Activated T-cell treated with anti-CD3 and anti-CD28 coated beads, Interleukin-2, amount 50 U/mL, for 4 hours (primary cell): Measurements from ENCODE around the gene ETS2. TPM values are rescaled to one million over a fixed set of nuclear protein-coding genes. Genes with fewer than 3 reads are reported as not detected.

Experiments
- ATAC-seq, 2 donors: fragments of 200-7000 bp; cut with Tn5 transposase; one replicate each; pipeline ENCODE4 v1.10.0; 2021
- DNase-seq: peaks from one replicate; pipeline ENCODE4 v3.0.0-alpha.2; 2020
- H3K27me3 Mint-ChIP-seq: one replicate; pipeline ENCODE4 v1.8.0; 2021; ENCODE audit warnings: low read depth, mixed read lengths
- H3K36me3 Mint-ChIP-seq: one replicate; pipeline ENCODE4 v1.8.0; 2022; ENCODE audit warnings: mixed read lengths; ENCODE audit not compliant: insufficient read depth
- H3K4me1 Mint-ChIP-seq: one replicate; pipeline ENCODE4 v1.8.0; 2021; ENCODE audit warnings: low read depth, mixed read lengths
- H3K4me3 Mint-ChIP-seq: one replicate; pipeline ENCODE4 v1.8.0; 2021; ENCODE audit warnings: mild to moderate bottlenecking, moderate library complexity, mixed read lengths
- H3K9me3 Mint-ChIP-seq: one replicate; pipeline ENCODE4 v1.8.0; 2021; ENCODE audit warnings: mixed read lengths
- total RNA-seq, 3 donors: library from RNA; stranded (reverse); gene quantifications; one replicate each; pipeline ENCODE4 v1.2.1, GENCODE V29; 2021

Gene ETS2
- total RNA-seq, 3 donors from 2014 or later: 44.2 to 50.4 (median 48.3) TPM

GRCh38 chr21:38813143-38813542 lies 7.4 kb downstream of the ETS2 start:
- Mint-ChIP-seq H3K36me3 (peaks cover 60% of the 10 kb centered on the region), H3K4me3 (no peak overlapping the region), H3K4me1 (peaks cover 19% of the 10 kb centered on the region), H3K9me3 (no peaks in the 10 kb centered on the region), H3K27me3 (no peaks in the 10 kb centered on the region)
- DNase-seq (no peak), ATAC-seq (no peak)

- peaks cover 15% of the 10 kb centered on the region for H3K4me1 Mint-ChIP-seq
Measured at GRCh38 chr21:38813547-38813946, 7.8 kb downstream of the ETS2 start.

GRCh38 chr21:38814126-38815059 lies 8.7 kb downstream of the ETS2 start:
- Mint-ChIP-seq H3K27me3 (no peaks in the 10 kb centered on the region), H3K4me3 (no peak overlapping the region), H3K9me3 (peaks cover 4% of the 10 kb centered on the region), H3K36me3 (peaks cover 69% of the 10 kb centered on the region), H3K4me1 (peaks cover 15% of the 10 kb centered on the region)
- no peak for DNase-seq
- ATAC-seq: no peak

More at GRCh38 chr21:38813547-38813946, 7.8 kb downstream of the ETS2 start:
- Mint-ChIP-seq H3K9me3 (no peaks in the 10 kb centered on the region), H3K36me3 (peaks cover 61% of the 10 kb centered on the region), H3K4me3 (no peak overlapping the region), H3K27me3 (no peaks in the 10 kb centered on the region)
- DNase-seq: no peak
- no peak for ATAC-seq

DNA sequence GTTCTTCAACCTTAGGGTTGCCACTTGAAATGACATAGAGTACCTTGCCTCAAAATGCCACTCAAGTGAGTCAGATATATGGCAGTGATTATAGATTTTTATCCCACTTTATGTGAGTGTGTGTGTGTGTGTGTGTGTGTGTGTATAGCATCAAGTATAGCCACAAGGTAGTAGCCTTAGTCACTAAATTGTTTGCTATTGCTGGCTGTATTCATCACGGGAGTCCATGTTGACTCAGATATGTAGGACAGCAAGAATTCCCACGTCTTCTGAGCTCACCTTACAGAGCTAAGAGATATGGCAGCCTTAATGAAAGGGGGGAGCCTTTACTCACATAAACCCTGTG lies 9.3 kb downstream of the ETS2 start:
- Mint-ChIP-seq H3K4me3 (no peak overlapping the region), H3K27me3 (no peaks in the 10 kb centered on the region), H3K36me3 (peaks cover 75% of the 10 kb centered on the region), H3K4me1 (peaks cover 15% of the 10 kb centered on the region), H3K9me3 (peaks cover 4% of the 10 kb centered on the region)
- no peak for ATAC-seq
- no peak for DNase-seq

GRCh38 chr21:38816400-38816977 lies 10.8 kb downstream of the ETS2 start:
- Mint-ChIP-seq H3K4me1 (peaks cover 3% of the 10 kb centered on the region), H3K4me3 (no peak overlapping the region), H3K36me3 (peaks cover 76% of the 10 kb centered on the region), H3K9me3 (peaks cover 4% of the 10 kb centered on the region), H3K27me3 (no peaks in the 10 kb centered on the region)
- no peak for ATAC-seq
- DNase-seq: no peak

DNA sequence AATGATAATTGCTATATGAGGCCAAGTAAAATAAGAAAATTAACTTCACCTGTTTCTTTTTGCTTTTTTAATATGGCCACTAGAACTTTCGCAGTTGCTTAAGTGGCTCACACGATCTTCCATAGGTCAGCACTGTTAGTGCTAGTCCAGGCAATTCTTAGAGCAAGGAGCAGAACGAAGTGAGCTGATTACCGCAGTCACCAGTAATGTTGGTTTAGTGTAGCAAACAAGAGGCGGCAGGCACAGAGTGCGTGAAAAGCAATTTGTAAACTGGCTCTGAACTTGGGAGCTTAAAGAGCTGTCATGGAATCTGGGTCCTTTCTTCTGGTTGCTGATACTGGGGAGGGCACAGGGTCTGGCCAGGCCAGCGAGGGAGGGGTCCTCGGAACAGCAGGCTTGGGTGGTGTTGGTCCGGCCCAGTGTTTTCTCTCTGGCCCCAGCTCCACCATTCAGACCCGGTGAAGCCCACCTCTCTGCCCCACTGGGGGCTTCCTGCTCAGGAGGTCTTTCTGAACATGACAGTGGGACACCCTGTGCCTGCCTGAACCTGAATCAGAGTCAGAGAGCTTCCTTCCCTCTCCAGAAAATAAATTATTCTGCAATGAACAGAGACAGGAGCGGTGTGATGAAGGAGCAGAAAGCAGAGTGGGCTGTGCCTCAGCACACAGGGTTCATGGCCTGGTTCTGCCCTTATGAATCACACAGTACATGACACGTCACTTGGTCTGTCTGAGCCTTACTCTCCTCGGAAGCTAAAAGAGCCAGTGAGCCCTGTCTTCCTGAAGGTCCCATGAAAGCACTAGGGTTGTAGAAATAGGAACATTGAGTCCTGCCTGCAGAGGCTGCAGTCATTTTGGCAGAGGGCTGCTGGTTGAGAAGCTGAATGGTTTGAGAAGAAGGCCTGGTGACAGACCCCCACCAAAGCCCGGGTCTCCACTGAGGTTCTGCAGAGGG lies 11.9 kb downstream of the ETS2 start:
- Mint-ChIP-seq H3K36me3 (peaks cover 84% of the 10 kb centered on the region), H3K9me3 (peaks cover 4% of the 10 kb centered on the region), H3K4me1 (no peaks in the 10 kb centered on the region), H3K4me3 (no peak overlapping the region), H3K27me3 (no peaks in the 10 kb centered on the region)
- ATAC-seq (no peak), DNase-seq (no peak)

DNA sequence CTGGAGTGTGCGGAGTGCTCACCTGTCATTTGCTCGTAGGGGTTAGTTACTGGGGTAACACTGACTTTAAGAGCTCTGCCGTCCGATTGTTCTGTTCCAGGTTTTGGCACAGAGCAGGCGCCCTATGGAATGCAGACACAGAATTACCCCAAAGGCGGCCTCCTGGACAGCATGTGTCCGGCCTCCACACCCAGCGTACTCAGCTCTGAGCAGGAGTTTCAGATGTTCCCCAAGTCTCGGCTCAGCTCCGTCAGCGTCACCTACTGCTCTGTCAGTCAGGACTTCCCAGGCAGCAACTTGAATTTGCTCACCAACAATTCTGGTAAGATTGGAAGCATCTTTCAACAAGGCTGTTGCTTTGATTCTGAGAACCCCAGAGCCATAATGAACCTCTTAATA lies 12.6 kb downstream of the ETS2 start:
- H3K27me3 Mint-ChIP-seq: no peaks in the 10 kb centered on the region
- no peak for DNase-seq
- peaks cover 4% of the 10 kb centered on the region for H3K9me3 Mint-ChIP-seq
- ATAC-seq: no peak
- no peaks in the 10 kb centered on the region for H3K4me1 Mint-ChIP-seq
- H3K4me3 Mint-ChIP-seq: no peak overlapping the region
- peaks cover 81% of the 10 kb centered on the region for H3K36me3 Mint-ChIP-seq

DNA sequence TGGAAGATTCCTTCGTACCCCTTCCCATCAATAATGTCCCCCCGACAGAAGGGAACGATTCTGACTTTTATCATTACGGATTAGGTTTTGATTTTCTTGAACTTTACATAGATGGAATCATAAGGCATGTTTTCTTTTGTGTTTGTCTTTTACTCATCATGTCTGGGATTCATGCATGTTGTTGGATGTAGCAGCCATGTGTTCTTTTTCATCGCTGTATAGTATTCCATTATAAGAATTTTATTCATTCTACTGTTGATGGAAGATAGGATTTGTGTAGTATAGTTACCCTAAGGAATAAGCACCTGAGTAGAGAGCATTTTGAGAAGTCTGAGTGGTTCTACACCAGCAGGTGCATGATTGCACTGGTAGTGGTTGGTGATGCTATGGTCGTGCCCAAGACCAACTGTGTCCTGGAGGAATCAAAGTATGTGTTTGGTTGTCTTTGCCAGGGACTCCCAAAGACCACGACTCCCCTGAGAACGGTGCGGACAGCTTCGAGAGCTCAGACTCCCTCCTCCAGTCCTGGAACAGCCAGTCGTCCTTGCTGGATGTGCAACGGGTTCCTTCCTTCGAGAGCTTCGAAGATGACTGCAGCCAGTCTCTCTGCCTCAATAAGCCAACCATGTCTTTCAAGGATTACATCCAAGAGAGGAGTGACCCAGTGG lies 13.5 kb downstream of the ETS2 start:
- H3K4me3 Mint-ChIP-seq: no peak overlapping the region
- DNase-seq (no peak), ATAC-seq (no peak)
- H3K9me3 Mint-ChIP-seq: peaks cover 4% of the 10 kb centered on the region
- no peaks in the 10 kb centered on the region for H3K27me3 Mint-ChIP-seq
- H3K36me3 Mint-ChIP-seq: peaks cover 84% of the 10 kb centered on the region
- H3K4me1 Mint-ChIP-seq: no peaks in the 10 kb centered on the region

GRCh38 chr21:38819719-38820159 lies 14.0 kb downstream of the ETS2 start:
- H3K9me3 Mint-ChIP-seq: peaks cover 4% of the 10 kb centered on the region
- H3K4me3 Mint-ChIP-seq: no peak overlapping the region
- no peaks in the 10 kb centered on the region for H3K4me1 Mint-ChIP-seq
- H3K36me3 Mint-ChIP-seq: peaks cover 81% of the 10 kb centered on the region
- DNase-seq: no peak
- no peaks in the 10 kb centered on the region for H3K27me3 Mint-ChIP-seq
- ATAC-seq: no peak

GRCh38 chr21:38820471-38821239 lies 14.9 kb downstream of the ETS2 start:
- H3K36me3 Mint-ChIP-seq: peaks cover 76% of the 10 kb centered on the region
- ATAC-seq: no peak
- DNase-seq: no peak
- H3K27me3 Mint-ChIP-seq: no peaks in the 10 kb centered on the region
- no peaks in the 10 kb centered on the region for H3K4me1 Mint-ChIP-seq
- peaks cover 4% of the 10 kb centered on the region for H3K9me3 Mint-ChIP-seq
- no peak overlapping the region for H3K4me3 Mint-ChIP-seq

DNA sequence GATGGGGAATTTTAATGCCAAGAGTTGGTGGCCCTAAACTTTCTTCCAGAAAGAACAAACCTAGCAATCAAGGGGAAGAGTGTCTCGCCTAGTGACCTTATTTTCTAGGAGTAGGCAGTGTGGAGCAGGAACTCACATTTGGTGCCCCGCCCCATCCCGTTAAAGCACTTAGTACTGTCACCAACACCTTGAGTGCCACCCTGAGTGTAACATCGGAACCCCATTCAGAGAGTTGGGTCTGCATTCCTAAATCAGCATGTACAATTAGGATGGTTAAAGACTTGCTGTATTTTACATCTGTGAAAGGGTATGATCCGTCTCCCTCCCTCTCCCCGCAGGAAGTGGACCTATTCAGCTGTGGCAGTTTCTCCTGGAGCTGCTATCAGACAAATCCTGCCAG lies 15.5 kb downstream of the ETS2 start:
- H3K9me3 Mint-ChIP-seq: peaks cover 4% of the 10 kb centered on the region
- H3K4me1 Mint-ChIP-seq: no peaks in the 10 kb centered on the region
- peaks cover 75% of the 10 kb centered on the region for H3K36me3 Mint-ChIP-seq
- H3K27me3 Mint-ChIP-seq: no peaks in the 10 kb centered on the region
- no peak overlapping the region for H3K4me3 Mint-ChIP-seq
- ATAC-seq (no peak), DNase-seq (no peak)

- peaks cover 67% of the 10 kb centered on the region for H3K36me3 Mint-ChIP-seq
- H3K4me1 Mint-ChIP-seq: no peaks in the 10 kb centered on the region
- no peak for ATAC-seq
- DNase-seq: no peak
- no peak overlapping the region for H3K4me3 Mint-ChIP-seq
- peaks cover 9% of the 10 kb centered on the region for H3K9me3 Mint-ChIP-seq
- H3K27me3 Mint-ChIP-seq: no peaks in the 10 kb centered on the region
Measured at GRCh38 chr21:38821959-38822682, 16.4 kb downstream of the ETS2 start.

DNA sequence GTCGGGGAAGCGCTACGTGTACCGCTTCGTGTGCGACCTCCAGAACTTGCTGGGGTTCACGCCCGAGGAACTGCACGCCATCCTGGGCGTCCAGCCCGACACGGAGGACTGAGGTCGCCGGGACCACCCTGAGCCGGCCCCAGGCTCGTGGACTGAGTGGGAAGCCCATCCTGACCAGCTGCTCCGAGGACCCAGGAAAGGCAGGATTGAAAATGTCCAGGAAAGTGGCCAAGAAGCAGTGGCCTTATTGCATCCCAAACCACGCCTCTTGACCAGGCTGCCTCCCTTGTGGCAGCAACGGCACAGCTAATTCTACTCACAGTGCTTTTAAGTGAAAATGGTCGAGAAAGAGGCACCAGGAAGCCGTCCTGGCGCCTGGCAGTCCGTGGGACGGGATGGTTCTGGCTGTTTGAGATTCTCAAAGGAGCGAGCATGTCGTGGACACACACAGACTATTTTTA lies 17.1 kb downstream of the ETS2 start:
- H3K9me3 Mint-ChIP-seq: peaks cover 12% of the 10 kb centered on the region
- H3K4me1 Mint-ChIP-seq: no peaks in the 10 kb centered on the region
- H3K36me3 Mint-ChIP-seq: peaks cover 60% of the 10 kb centered on the region
- H3K4me3 Mint-ChIP-seq: no peak overlapping the region
- no peak for DNase-seq
- no peaks in the 10 kb centered on the region for H3K27me3 Mint-ChIP-seq
- no peak for ATAC-seq
